ENCODE data around the gene ZSWIM9. TPM values are rescaled to one million over a fixed set of nuclear protein-coding genes. Genes with fewer than 3 reads are reported as not detected.
"Not testable (repeated sequence)": the region's sequence is repeated elsewhere in the genome, so short reads cannot be mapped to it uniquely, and the experiment has no call there.

ZSWIM9 gene
- polyA plus RNA-seq, 5 donors = 7.7 to 11.5 (median 10.6) TPM

DNA sequence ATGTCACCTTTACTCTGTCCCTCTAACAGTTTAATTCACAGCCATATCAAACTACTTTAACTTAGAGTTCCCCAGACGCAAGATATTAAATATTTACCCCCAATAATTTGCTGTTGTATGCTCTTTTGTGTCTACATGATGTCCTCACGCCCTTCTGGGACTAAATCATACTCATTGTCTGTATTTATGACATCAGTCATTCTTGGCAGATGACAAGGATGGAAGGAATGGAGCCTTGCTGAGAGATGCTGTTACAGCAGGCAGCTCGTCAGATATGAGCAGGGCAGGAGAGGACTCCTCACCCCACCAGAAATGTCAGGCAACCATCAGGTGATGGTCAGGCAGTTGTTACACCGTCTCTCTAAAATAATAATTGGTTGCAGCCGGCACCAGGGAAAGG lies 43.5 kb downstream of the ZSWIM9 start:
- DNase-seq = no peak

DNA sequence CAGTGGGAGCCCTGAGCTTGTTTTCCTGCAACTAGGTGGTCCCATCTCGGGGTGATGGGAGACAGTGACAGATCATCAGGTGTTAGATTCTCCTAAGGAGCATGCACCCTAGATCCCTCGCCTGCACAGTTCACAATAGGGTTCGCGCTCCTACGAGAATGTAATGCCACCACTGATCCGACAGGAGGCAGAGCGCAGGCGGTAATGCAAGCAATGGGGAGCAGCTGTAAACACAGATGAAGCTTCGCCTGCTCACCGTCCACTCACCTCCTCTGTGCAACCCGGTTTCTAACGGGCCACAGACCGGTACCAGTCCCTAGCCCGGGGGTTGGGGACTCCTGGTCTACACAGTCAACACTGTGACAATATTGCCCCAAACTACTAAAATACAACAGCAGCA lies 46.5 kb downstream of the ZSWIM9 start:
- DNase-seq = no peak

DNA sequence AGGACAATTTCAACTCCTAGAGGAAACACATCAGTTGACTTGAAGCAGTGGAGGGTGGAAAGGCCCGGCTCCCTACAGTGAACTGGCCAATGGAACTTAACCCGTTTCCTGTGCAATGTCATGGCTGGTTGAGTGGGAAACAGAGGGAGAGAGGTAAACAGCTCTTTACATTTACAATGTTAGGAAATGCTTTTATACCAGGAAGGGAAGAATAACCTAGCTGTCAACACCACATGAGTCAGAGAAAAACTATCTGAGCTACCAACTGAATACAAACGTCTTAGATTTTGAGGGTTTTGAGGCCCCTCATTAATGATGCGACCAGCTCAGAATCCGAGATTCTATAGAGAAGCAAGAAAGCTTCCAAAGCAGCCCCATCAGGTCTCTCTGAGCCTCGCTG lies 48.5 kb downstream of the ZSWIM9 start:
- no peak for DNase-seq

DNA sequence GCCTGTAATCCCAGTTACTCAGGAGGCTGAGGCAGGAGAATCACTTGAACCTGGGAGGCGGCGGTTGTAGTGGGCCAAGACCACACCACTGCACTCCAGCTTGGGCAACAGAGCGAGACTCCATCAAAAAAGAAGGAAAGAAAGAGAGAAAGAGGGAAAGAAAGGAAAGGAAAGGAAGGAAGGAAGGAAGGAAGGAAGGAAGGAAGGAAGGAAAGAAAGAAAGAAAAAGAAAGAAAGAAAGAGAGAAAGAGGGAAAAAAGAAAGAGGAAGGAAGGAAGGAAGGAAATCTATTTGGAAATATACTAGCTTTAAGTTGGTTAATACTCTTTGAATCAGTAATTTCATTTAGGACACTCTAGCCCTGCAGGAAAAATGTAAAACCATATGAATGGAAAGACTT lies 50.3 kb downstream of the ZSWIM9 start:
- DNase-seq = not testable (repeated sequence)

DNA sequence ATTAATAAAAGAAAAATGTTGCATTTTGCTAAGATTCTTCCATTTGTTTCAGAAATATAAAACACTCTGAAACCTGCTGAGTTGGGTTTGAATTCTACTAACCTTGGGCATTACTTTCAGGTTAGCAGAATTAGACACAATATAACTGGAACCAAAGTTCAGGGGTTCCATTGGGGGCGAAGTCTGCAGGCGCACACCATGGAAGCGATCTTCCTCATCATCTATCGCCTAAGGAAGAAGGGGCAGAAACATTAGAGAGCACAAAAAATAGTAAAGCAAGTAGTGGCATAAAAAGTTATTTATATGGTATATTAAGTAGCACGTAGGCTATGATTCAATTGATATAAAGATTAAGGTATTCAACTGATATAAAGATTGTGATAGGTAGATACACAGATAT lies 51.1 kb downstream of the ZSWIM9 start:
- no peak for DNase-seq

DNA sequence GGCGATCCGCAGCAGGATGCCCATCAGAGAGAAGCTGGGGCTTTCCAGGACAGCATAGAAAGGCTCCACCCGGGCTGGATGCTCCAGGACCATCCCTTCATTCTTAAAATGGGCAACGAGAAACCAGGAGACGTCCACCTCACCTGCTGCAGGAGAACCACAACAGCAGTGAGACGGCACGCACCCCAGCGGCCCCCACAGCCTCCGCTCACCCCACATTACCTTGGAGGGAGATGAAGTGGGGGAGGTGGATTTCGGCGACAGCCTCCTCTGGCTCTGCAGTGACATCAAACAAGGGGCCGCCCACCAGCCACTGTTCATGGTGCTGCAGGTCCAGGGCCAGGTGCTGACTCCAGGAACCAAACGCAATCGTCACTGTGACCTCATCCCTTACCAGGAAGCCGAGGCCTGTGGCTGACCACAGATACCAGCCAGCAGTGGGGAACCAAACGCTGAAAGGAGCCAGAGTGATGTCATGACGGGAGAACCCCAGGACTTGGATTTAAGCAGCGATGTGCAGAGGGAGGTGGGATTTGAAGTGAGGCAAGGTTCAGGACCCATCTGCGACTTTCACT lies 60.2 kb downstream of the ZSWIM9 start:
- no peak for DNase-seq

DNA sequence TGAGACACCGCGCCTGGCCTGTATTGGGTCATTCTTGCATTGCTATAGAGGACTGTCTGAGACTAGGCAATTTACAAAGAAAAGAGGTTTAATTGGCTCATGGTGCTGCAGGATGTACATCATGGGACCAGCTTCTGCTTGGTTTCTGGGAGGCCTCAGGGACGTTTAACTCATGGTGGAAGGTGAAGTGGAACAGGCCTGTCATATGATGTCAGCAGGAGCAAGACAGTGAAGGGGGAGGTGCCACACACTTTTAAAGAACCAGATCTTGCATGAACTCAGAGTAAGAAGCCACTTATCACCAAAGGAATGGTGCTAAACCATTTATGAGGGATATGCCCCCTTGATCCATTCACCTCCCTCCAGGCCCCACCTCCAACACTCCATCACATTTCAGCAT lies 66.6 kb downstream of the ZSWIM9 start:
- no peak for DNase-seq

DNA sequence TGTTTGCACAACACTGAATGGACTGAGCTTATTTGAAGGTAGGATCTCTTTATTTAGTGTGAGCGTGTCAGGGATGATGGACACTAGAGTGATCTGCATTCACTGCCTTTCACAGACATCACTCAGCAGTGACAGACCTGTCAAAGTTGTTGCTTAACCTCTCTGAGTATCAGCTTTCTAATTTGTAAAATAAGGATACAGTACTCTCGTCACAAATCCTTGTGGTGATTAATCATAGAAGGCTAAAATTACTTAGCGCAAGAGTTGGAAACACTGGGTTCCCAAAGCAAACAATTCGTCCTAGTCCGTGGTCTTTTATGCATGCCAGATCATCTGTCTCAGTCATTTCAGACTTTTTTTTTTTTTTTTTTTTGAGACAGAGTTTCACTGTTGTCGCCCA lies 68.6 kb downstream of the ZSWIM9 start:
- DNase-seq = no peak

DNA sequence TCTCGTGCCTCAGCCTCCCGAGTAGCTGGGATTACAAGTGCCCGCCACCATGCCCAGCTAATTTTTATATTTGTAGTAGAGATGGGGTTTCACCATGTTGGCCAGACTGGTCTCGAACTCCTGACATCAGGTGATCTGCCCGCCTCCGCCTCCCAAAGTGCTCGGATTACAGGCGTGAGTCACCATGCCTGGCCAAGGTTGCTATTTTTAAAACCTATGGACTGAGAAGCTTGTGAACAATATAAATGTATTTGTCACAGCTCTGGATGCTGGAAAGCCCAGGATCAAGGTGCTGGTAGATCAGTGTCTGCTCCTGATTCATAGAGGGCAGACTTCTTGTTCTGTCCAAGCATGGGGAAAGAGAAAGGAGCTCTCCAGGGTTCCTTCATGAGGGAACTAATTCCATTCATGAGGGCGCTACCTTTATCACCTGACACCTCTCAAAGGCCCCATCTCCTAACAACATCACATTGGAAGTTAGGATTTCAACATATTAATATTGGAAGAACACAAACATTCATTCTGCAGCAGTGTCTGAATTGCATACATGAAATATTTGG lies 69.2 kb downstream of the ZSWIM9 start:
- no peak for DNase-seq

DNA sequence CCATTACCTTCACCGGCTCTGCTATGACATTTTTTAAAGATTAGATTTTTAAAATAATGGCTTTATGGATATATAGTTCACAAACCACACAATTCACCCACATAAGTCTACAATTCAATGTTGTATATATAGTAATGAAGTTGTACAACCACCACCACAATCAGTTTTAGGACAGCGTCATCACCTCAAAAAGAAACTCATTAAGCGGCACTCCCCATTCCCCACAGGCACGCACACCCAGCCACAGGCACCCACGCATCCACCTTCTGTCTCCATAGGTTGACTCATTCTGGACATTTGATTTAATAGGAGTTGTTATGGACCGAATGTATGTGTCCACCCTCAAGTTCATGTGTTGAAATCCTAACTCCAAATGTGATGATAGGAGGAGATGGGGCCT lies 71.3 kb downstream of the ZSWIM9 start:
- not testable (repeated sequence) for DNase-seq

DNA sequence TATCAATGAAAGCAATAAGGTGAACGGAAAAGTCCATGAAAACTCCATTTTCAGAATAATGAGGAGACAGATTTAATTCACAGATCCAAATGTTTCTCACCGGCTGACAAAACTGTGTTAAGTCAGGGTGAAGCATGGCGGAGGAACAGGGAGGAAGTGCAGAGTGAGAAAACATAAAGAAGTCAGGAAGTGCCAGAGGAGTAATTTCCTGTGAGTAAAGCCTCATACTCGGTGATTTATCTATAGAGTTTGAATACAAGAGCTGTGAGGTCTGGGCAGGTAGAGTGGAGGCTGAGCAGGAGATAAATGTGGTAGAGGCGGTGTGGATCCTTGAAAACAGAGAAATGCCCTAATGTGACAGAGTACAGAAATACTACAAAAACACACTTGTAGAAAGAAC lies 73.8 kb downstream of the ZSWIM9 start:
- DNase-seq = no peak

DNA sequence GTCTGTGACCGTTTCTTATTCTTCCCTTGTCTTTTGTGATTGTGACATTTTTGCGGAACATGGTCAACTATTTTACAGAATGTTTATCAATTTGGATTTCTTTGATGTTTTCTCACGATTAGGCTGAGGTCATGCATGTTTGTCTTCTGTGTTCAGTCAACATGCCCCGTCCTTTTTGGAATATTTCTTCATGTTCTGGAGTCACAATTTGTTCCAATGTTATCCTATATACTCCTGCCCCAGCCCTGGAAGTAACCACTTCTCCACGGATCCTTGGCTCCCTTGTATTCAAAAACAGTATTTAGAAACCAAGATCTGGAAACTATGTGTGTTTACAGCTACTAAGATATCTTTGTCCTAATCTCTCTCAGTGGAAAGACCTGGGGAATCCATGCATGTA lies 75.6 kb downstream of the ZSWIM9 start:
- DNase-seq = no peak

DNA sequence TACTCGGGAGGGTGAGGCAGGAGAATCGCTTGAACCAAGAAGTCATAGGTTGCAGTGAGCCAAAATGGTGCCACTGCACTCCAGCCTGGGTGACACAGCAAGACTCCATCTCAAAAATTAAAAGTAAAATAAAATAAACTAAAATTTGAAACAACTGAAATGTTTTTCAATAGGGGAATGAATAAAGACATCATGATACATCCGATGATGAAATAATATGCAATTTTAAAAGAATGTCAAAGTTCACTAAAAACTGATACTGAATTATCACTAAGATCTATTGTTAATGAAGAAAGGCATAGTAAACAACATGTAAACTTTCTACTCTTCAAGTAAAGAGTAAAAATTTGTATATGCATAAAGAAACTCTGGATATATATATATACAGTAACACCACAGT lies 76.7 kb downstream of the ZSWIM9 start:
- no peak for DNase-seq

Other genes starting within 250 kb of the ZSWIM9 start
- not detected for gene BSPH1, start 178.5 kb upstream of the ZSWIM9 start, polyA plus RNA-seq (ENCODE audit: insufficient read depth in 1 of 5, insufficient read length in 5 of 5, low replicate concordance in 1 of 5)
- gene ELSPBP1, start 176.0 kb upstream of the ZSWIM9 start, polyA plus RNA-seq (ENCODE audit: insufficient read depth in 1 of 5, insufficient read length in 5 of 5, low replicate concordance in 1 of 5) = not detected
- gene CABP5, start 126.6 kb upstream of the ZSWIM9 start, polyA plus RNA-seq (ENCODE audit: insufficient read depth in 1 of 5, insufficient read length in 5 of 5, low replicate concordance in 1 of 5) = not detected
- gene PLA2G4C, start 59.9 kb upstream of the ZSWIM9 start, polyA plus RNA-seq (ENCODE audit: insufficient read depth in 1 of 5, insufficient read length in 5 of 5, low replicate concordance in 1 of 5) = 10 to 100 TPM in 1 of 5 donors, 1 to 10 TPM in 4; 5.0 to 11.6 (median 6.0) TPM
- gene LIG1, start 336 bp upstream of the ZSWIM9 start, polyA plus RNA-seq (ENCODE audit: insufficient read depth in 1 of 5, insufficient read length in 5 of 5, low replicate concordance in 1 of 5) = 10 to 100 TPM; 56.9 to 71.4 (median 63.0) TPM
- 10 to 100 TPM; 58.7 to 96.3 (median 86.0) TPM for gene CARD8, start 85.2 kb downstream of the ZSWIM9 start, polyA plus RNA-seq (ENCODE audit: insufficient read depth in 1 of 5, insufficient read length in 5 of 5, low replicate concordance in 1 of 5)
- gene ZNF114, start 99.4 kb downstream of the ZSWIM9 start, polyA plus RNA-seq (ENCODE audit: insufficient read depth in 1 of 5, insufficient read length in 5 of 5, low replicate concordance in 1 of 5) = 10 to 100 TPM in 1 of 5 donors, 1 to 10 TPM in 4; 8.1 to 10.6 (median 9.0) TPM
- gene EMP3, start 154.9 kb downstream of the ZSWIM9 start, polyA plus RNA-seq (ENCODE audit: insufficient read depth in 1 of 5, insufficient read length in 5 of 5, low replicate concordance in 1 of 5) = 100 to 1,000 TPM in 4 of 5 donors, 10 to 100 TPM in 1; 98.1 to 129 (median 108) TPM
- 1 to 10 TPM; 6.6 to 9.2 (median 7.7) TPM for gene TMEM143, start 193.3 kb downstream of the ZSWIM9 start, polyA plus RNA-seq (ENCODE audit: insufficient read depth in 1 of 5, insufficient read length in 5 of 5, low replicate concordance in 1 of 5)
- gene SYNGR4, start 193.7 kb downstream of the ZSWIM9 start, polyA plus RNA-seq (ENCODE audit: insufficient read depth in 1 of 5, insufficient read length in 5 of 5, low replicate concordance in 1 of 5) = under 1 TPM in 1 of 5 donors, not detected in 4; 0.27 TPM
- gene KDELR1, start 220.9 kb downstream of the ZSWIM9 start, polyA plus RNA-seq (ENCODE audit: insufficient read depth in 1 of 5, insufficient read length in 5 of 5, low replicate concordance in 1 of 5) = 100 to 1,000 TPM; 141 to 191 (median 175) TPM
- gene GRIN2D, start 223.0 kb downstream of the ZSWIM9 start, polyA plus RNA-seq (ENCODE audit: insufficient read depth in 1 of 5, insufficient read length in 5 of 5, low replicate concordance in 1 of 5) = under 1 TPM; 0.13 to 0.58 (median 0.40) TPM

All from right lung (tissue), 5 donors.